Measurements from ENCODE around the gene CALD1. TPM values are rescaled to one million over a fixed set of nuclear protein-coding genes. Genes with fewer than 3 reads are reported as not detected.

CALD1 gene
- polyA plus RNA-seq, 1 donor from 2014 or later = 8.0 TPM

- Histone ChIP-seq H3K27me3 (ENCODE audit: insufficient read depth, low read depth, low read length) (no peaks in the 10 kb centered on the region), H3K9me2 (ENCODE audit: insufficient read depth, low read length) (no peaks in the 10 kb centered on the region), H3F3A (ENCODE audit: insufficient read depth, low read length, poor library complexity, severe bottlenecking) (no peaks in the 10 kb centered on the region), H2AFZ (ENCODE audit: low read depth, low read length) (peak overlapping the region; percentile 28), H4K20me1 (ENCODE audit: insufficient read depth) (no peaks in the 10 kb centered on the region), H3K79me2 (replicated peaks; ENCODE audit: insufficient read depth, low read length) (no peaks in the 10 kb centered on the region), H3K36me3 (ENCODE audit: insufficient read depth, low read length) (no peaks in the 10 kb centered on the region), H3K9ac (ENCODE audit: low read length) (peak overlapping the region; percentile 60), H3K9me3 (ENCODE audit: low read length) (no peaks in the 10 kb centered on the region), H3K4me2 (ENCODE audit: low read length) (peak overlapping the region; percentile 76), H3K4me3 (ENCODE audit: low read length) (peak overlapping the region; percentile 65), H3K27ac (ENCODE audit: low read length) (peak overlapping the region; percentile 13)
- TF ChIP-seq POLR2AphosphoS5 (IDR thresholded peaks at IDR 0.05) (no peak), TAF1 (IDR thresholded peaks at IDR 0.05; ENCODE audit: low read depth) (no peak), CTCF (IDR thresholded peaks at IDR 0.05; ENCODE audit: poor library complexity, severe bottlenecking) (no peak), RAD21 (conservative IDR thresholded peaks at IDR 0.05) (no peak), SMC3 (conservative IDR thresholded peaks at IDR 0.05; ENCODE audit: poor library complexity) (no peak), REST (IDR thresholded peaks at IDR 0.05; ENCODE audit: borderline replicate concordance) (no peak), EZH2 (IDR thresholded peaks at IDR 0.05; ENCODE audit: borderline replicate concordance, insufficient read depth, low read length, poor library complexity, severe bottlenecking) (no peak), EP300 (conservative IDR thresholded peaks at IDR 0.05; ENCODE audit: poor library complexity, severe bottlenecking) (no peak), MXI1 (conservative IDR thresholded peaks at IDR 0.05; ENCODE audit: poor library complexity, severe bottlenecking) (no peak)
Observed at GRCh38 chr7:134780166-134780828, 863 bp downstream of the CALD1 start.

GRCh38 chr7:134781171-134781570 lies 1.7 kb downstream of the CALD1 start:
- TF ChIP-seq REST (IDR thresholded peaks at IDR 0.05; ENCODE audit: borderline replicate concordance) (no peak), EP300 (conservative IDR thresholded peaks at IDR 0.05; ENCODE audit: poor library complexity, severe bottlenecking) (no peak), POLR2AphosphoS5 (IDR thresholded peaks at IDR 0.05) (no peak), SMC3 (conservative IDR thresholded peaks at IDR 0.05; ENCODE audit: poor library complexity) (no peak), RAD21 (conservative IDR thresholded peaks at IDR 0.05) (no peak)
- Histone ChIP-seq H3K27me3 (ENCODE audit: insufficient read depth, low read depth, low read length) (no peaks in the 10 kb centered on the region), H3F3A (ENCODE audit: insufficient read depth, low read length, poor library complexity, severe bottlenecking) (no peaks in the 10 kb centered on the region), H3K36me3 (ENCODE audit: insufficient read depth, low read length) (no peaks in the 10 kb centered on the region), H3K9me3 (ENCODE audit: low read length) (no peaks in the 10 kb centered on the region), H3K4me2 (ENCODE audit: low read length) (no peak overlapping the region), H4K20me1 (ENCODE audit: insufficient read depth) (no peaks in the 10 kb centered on the region), H3K79me2 (replicated peaks; ENCODE audit: insufficient read depth, low read length) (no peaks in the 10 kb centered on the region), H3K9ac (ENCODE audit: low read length) (no peak overlapping the region), H2AFZ (ENCODE audit: low read depth, low read length) (no peak overlapping the region), H3K4me3 (ENCODE audit: low read length) (peak overlapping the region; percentile 65), H3K27ac (ENCODE audit: low read length) (no peak overlapping the region), H3K9me2 (ENCODE audit: insufficient read depth, low read length) (no peaks in the 10 kb centered on the region)
